Measurements from ENCODE around the gene SLC17A4. TPM values are rescaled to one million over a fixed set of nuclear protein-coding genes. Genes with fewer than 3 reads are reported as not detected.

The SLC17A4 gene
- total RNA-seq, 1 experiment from 2014 or later: not detected

GRCh38 chr6:25753079-25753478, 1.5 kb upstream of the SLC17A4 start:
- Histone ChIP-seq H3K27ac (ENCODE audit: low read depth, low read length, poor library complexity, severe bottlenecking) (no peak overlapping the region), H3K27me3 (replicated peaks; ENCODE audit: insufficient read depth, low read depth, low read length, poor library complexity) (no peaks in the 10 kb centered on the region), H3K36me3 (ENCODE audit: insufficient read depth, low read length, poor library complexity, severe bottlenecking) (no peaks in the 10 kb centered on the region), H3K9me3 (ENCODE audit: low read depth, low read length, poor library complexity, severe bottlenecking) (no peaks in the 10 kb centered on the region), H3K4me3 (ENCODE audit: low read depth, low read length, poor library complexity, severe bottlenecking) (no peak overlapping the region), H3K4me1 (ENCODE audit: insufficient read depth, low read length, poor library complexity, severe bottlenecking) (no peaks in the 10 kb centered on the region)
- CTCF ChIA-PET: no interaction called here
- BruUV-seq (replicated peaks): no TSS peak
- DNase-seq (ENCODE audit: low spot score): no peak
- TF ChIP-seq CTCF (conservative IDR thresholded peaks at IDR 0.05; ENCODE audit: low read depth, low read length) (no peak), EZH2 (IDR thresholded peaks at IDR 0.05; ENCODE audit: borderline replicate concordance, low read depth, low read length, poor library complexity, severe bottlenecking) (no peak)
- intact Hi-C loops (cut with micrococcal nuclease; ENCODE audit: unreplicated experiment): no loop called here
- POLR2A ChIA-PET (ENCODE audit: low non-redundant PET): no interaction called here

- intact Hi-C loops (cut with micrococcal nuclease; ENCODE audit: unreplicated experiment): no loop called here
- ChIA-PET CTCF (no interaction called here), POLR2A (ENCODE audit: low non-redundant PET) (no interaction called here)
- Histone ChIP-seq H3K27ac (ENCODE audit: low read depth, low read length, poor library complexity, severe bottlenecking) (no peak overlapping the region), H3K36me3 (ENCODE audit: insufficient read depth, low read length, poor library complexity, severe bottlenecking) (no peaks in the 10 kb centered on the region), H3K9me3 (ENCODE audit: low read depth, low read length, poor library complexity, severe bottlenecking) (no peaks in the 10 kb centered on the region), H3K27me3 (replicated peaks; ENCODE audit: insufficient read depth, low read depth, low read length, poor library complexity) (no peaks in the 10 kb centered on the region), H3K4me3 (ENCODE audit: low read depth, low read length, poor library complexity, severe bottlenecking) (no peak overlapping the region), H3K4me1 (ENCODE audit: insufficient read depth, low read length, poor library complexity, severe bottlenecking) (no peaks in the 10 kb centered on the region)
- DNase-seq (ENCODE audit: low spot score): no peak
- TF ChIP-seq EZH2 (IDR thresholded peaks at IDR 0.05; ENCODE audit: borderline replicate concordance, low read depth, low read length, poor library complexity, severe bottlenecking) (no peak), CTCF (conservative IDR thresholded peaks at IDR 0.05; ENCODE audit: low read depth, low read length) (no peak)
- BruUV-seq (replicated peaks): no TSS peak
These were observed 941 bp downstream of the SLC17A4 start for GRCh38 chr6:25755483-25755882.

GRCh38 chr6:25756382-25757363, 2.1 kb downstream of the SLC17A4 start:
- POLR2A ChIA-PET (ENCODE audit: low non-redundant PET): no interaction called here
- DNase-seq (ENCODE audit: low spot score): no peak
- CTCF ChIA-PET: no interaction called here
- Histone ChIP-seq H3K27ac (ENCODE audit: low read depth, low read length, poor library complexity, severe bottlenecking) (no peak overlapping the region), H3K27me3 (replicated peaks; ENCODE audit: insufficient read depth, low read depth, low read length, poor library complexity) (no peaks in the 10 kb centered on the region), H3K4me3 (ENCODE audit: low read depth, low read length, poor library complexity, severe bottlenecking) (no peak overlapping the region), H3K4me1 (ENCODE audit: insufficient read depth, low read length, poor library complexity, severe bottlenecking) (no peaks in the 10 kb centered on the region), H3K9me3 (ENCODE audit: low read depth, low read length, poor library complexity, severe bottlenecking) (no peaks in the 10 kb centered on the region), H3K36me3 (ENCODE audit: insufficient read depth, low read length, poor library complexity, severe bottlenecking) (no peaks in the 10 kb centered on the region)
- BruUV-seq (replicated peaks): no TSS peak
- intact Hi-C loops (cut with micrococcal nuclease; ENCODE audit: unreplicated experiment): no loop called here
- TF ChIP-seq CTCF (conservative IDR thresholded peaks at IDR 0.05; ENCODE audit: low read depth, low read length) (no peak), EZH2 (IDR thresholded peaks at IDR 0.05; ENCODE audit: borderline replicate concordance, low read depth, low read length, poor library complexity, severe bottlenecking) (no peak)
